ENCODE results near the gene PALM.
A peak's percentile ranks its signal among the peaks of the same experiment; 100 is the strongest.
"Not testable (repeated sequence)": the region's sequence is repeated elsewhere in the genome, so short reads cannot be mapped to it uniquely, and the experiment has no call there.

The PALM gene

GRCh38 chr19:708154-709143, at the start of gene PALM:
Gene PALM, plus strand, starts transcription at chr19:708935. Its CDS starts 212 bp downstream, at chr19:709147.
- Histone ChIP-seq H3K4me3 (ENCODE audit: low read length) (peak within 1 kb of the TSS; percentile 58; the same call in 1 of the 2 replicates), H3K4me1 (ENCODE audit: insufficient read depth, low read length) (no peaks in the 10 kb centered on the region), H3K27ac (ENCODE audit: low read length) (no peak within 1 kb of the TSS), H3K9me3 (ENCODE audit: insufficient read depth, low read depth, low read length) (no peaks in the 10 kb centered on the region), H3K36me3 (ENCODE audit: insufficient read depth, low read depth, low read length) (no peaks in the 10 kb centered on the region), H3K9ac (ENCODE audit: low read depth, low read length) (no peak within 1 kb of the TSS), H3K27me3 (ENCODE audit: insufficient read depth, low read length) (peaks cover 24% of the 10 kb centered on the region)

- H3K4me1 ChIP-seq (ENCODE audit: insufficient read depth, low read length), result no peaks in the 10 kb centered on the region
- H3K9me3 ChIP-seq (ENCODE audit: insufficient read depth, low read depth, low read length), result no peaks in the 10 kb centered on the region
- 0 out of 2 replicates have a peak overlapping the region, but pooled peaks have one; percentile 81 for H3K4me3 ChIP-seq (ENCODE audit: low read length)
- H3K36me3 ChIP-seq (ENCODE audit: insufficient read depth, low read depth, low read length), result 0 out of 2 replicates have a peak, but pooled peaks cover 1% of the 10 kb centered on the region
- peaks cover 5% of the 10 kb centered on the region; the same call in 1 of the 2 replicates for H3K27me3 ChIP-seq (ENCODE audit: insufficient read depth, low read length)
- H3K9ac ChIP-seq (ENCODE audit: low read depth, low read length), result peak overlapping the region; percentile 78; the same call in 1 of the 2 replicates
- H3K27ac ChIP-seq (ENCODE audit: low read length), result no peak overlapping the region
Measured at GRCh38 chr19:660793-661426, 47.8 kb upstream of the PALM start.

GRCh38 chr19:661427-662196, 47.1 kb upstream of the PALM start:
- no peaks in the 10 kb centered on the region for H3K36me3 ChIP-seq (ENCODE audit: insufficient read depth, low read depth, low read length)
- H3K9me3 ChIP-seq (ENCODE audit: insufficient read depth, low read depth, low read length), result no peaks in the 10 kb centered on the region

GRCh38 chr19:662207-662961, 46.4 kb upstream of the PALM start:
- no peaks in the 10 kb centered on the region for H3K4me1 ChIP-seq (ENCODE audit: insufficient read depth, low read length)
- H3K27me3 ChIP-seq (ENCODE audit: insufficient read depth, low read length), result peaks cover 8% of the 10 kb centered on the region; the same call in 1 of the 2 replicates
- peak overlapping the region; percentile 78 for H3K9ac ChIP-seq (ENCODE audit: low read depth, low read length)
- H3K9me3 ChIP-seq (ENCODE audit: insufficient read depth, low read depth, low read length), result no peaks in the 10 kb centered on the region
- peak overlapping the region; percentile 49 for H3K27ac ChIP-seq (ENCODE audit: low read length)
- no peaks in the 10 kb centered on the region for H3K36me3 ChIP-seq (ENCODE audit: insufficient read depth, low read depth, low read length)
- peak overlapping the region; percentile 81 for H3K4me3 ChIP-seq (ENCODE audit: low read length)

More at GRCh38 chr19:661427-662196, 47.1 kb upstream of the PALM start:
- H3K9ac ChIP-seq (ENCODE audit: low read depth, low read length), result peak overlapping the region; percentile 78
- H3K27me3 ChIP-seq (ENCODE audit: insufficient read depth, low read length), result peaks cover 8% of the 10 kb centered on the region; the same call in 1 of the 2 replicates
- H3K4me1 ChIP-seq (ENCODE audit: insufficient read depth, low read length), result no peaks in the 10 kb centered on the region
- peak overlapping the region; percentile 81 for H3K4me3 ChIP-seq (ENCODE audit: low read length)
- no peak overlapping the region for H3K27ac ChIP-seq (ENCODE audit: low read length)

- H3K27me3 ChIP-seq (ENCODE audit: insufficient read depth, low read length), result peaks cover 8% of the 10 kb centered on the region; the same call in 1 of the 2 replicates
- H3K27ac ChIP-seq (ENCODE audit: low read length), result peak within 1 kb of the TSS; percentile 49
- H3K36me3 ChIP-seq (ENCODE audit: insufficient read depth, low read depth, low read length), result no peaks in the 10 kb centered on the region
- no peaks in the 10 kb centered on the region for H3K4me1 ChIP-seq (ENCODE audit: insufficient read depth, low read length)
- peak within 1 kb of the TSS; percentile 78 for H3K9ac ChIP-seq (ENCODE audit: low read depth, low read length)
- H3K4me3 ChIP-seq (ENCODE audit: low read length), result peak within 1 kb of the TSS; percentile 81
- H3K9me3 ChIP-seq (ENCODE audit: insufficient read depth, low read depth, low read length), result no peaks in the 10 kb centered on the region
Measured at GRCh38 chr19:662962-663681, 45.6 kb upstream of the PALM start, which contains the start of gene RNF126. Gene RNF126, minus strand, starts transcription at chr19:663214. Its CDS starts 93 bp downstream, at chr19:663121.

GRCh38 chr19:663682-664117, 45.0 kb upstream of the PALM start:
- peak overlapping the region; percentile 47; the same call in 1 of the 2 replicates for H3K9ac ChIP-seq (ENCODE audit: low read depth, low read length)
- H3K27me3 ChIP-seq (ENCODE audit: insufficient read depth, low read length), result peaks cover 8% of the 10 kb centered on the region; the same call in 1 of the 2 replicates
- no peaks in the 10 kb centered on the region for H3K4me1 ChIP-seq (ENCODE audit: insufficient read depth, low read length)
- H3K27ac ChIP-seq (ENCODE audit: low read length), result no peak overlapping the region
- H3K4me3 ChIP-seq (ENCODE audit: low read length), result peak overlapping the region; percentile 50
- H3K36me3 ChIP-seq (ENCODE audit: insufficient read depth, low read depth, low read length), result no peaks in the 10 kb centered on the region
- no peaks in the 10 kb centered on the region for H3K9me3 ChIP-seq (ENCODE audit: insufficient read depth, low read depth, low read length)

- Histone ChIP-seq H3K4me1 (ENCODE audit: insufficient read depth, low read length) (no peaks in the 10 kb centered on the region), H3K27ac (ENCODE audit: low read length) (no peak overlapping the region), H3K4me3 (ENCODE audit: low read length) (no peak overlapping the region), H3K9me3 (ENCODE audit: insufficient read depth, low read depth, low read length) (no peaks in the 10 kb centered on the region), H3K36me3 (ENCODE audit: insufficient read depth, low read depth, low read length) (no peaks in the 10 kb centered on the region), H3K27me3 (ENCODE audit: insufficient read depth, low read length) (peaks cover 8% of the 10 kb centered on the region; the same call in 1 of the 2 replicates), H3K9ac (ENCODE audit: low read depth, low read length) (no peak overlapping the region)
Measured at GRCh38 chr19:664913-665443, 43.8 kb upstream of the PALM start.

GRCh38 chr19:666985-667573, 41.7 kb upstream of the PALM start:
- H3K9ac ChIP-seq (ENCODE audit: low read depth, low read length); H3K36me3 ChIP-seq (ENCODE audit: insufficient read depth, low read depth, low read length); H3K27me3 ChIP-seq (ENCODE audit: insufficient read depth, low read length); H3K9me3 ChIP-seq (ENCODE audit: insufficient read depth, low read depth, low read length); H3K27ac ChIP-seq (ENCODE audit: low read length); H3K4me1 ChIP-seq (ENCODE audit: insufficient read depth, low read length); H3K4me3 ChIP-seq (ENCODE audit: low read length): not testable (repeated sequence)

- H3K4me1 ChIP-seq (ENCODE audit: insufficient read depth, low read length); H3K4me3 ChIP-seq (ENCODE audit: low read length); H3K27ac ChIP-seq (ENCODE audit: low read length): not testable (repeated sequence)
Measured at GRCh38 chr19:668675-669434, 39.9 kb upstream of the PALM start.

More at GRCh38 chr19:668675-669434, 39.9 kb upstream of the PALM start:
- H3K9ac ChIP-seq (ENCODE audit: low read depth, low read length); H3K9me3 ChIP-seq (ENCODE audit: insufficient read depth, low read depth, low read length); H3K27me3 ChIP-seq (ENCODE audit: insufficient read depth, low read length); H3K36me3 ChIP-seq (ENCODE audit: insufficient read depth, low read depth, low read length): not testable (repeated sequence)

All from iPS-20b (cell line).